GM23338 (cell line): ENCODE measurements around the gene CDC45. TPM values are rescaled to one million over a fixed set of nuclear protein-coding genes. Genes with fewer than 3 reads are reported as not detected.
A peak's percentile ranks its signal among the peaks of the same experiment; 100 is the strongest.

Experiments
- ATAC-seq: fragments of 200-7000 bp; cut with Tn5 transposase; 3 replicates; pipeline ENCODE4 v1.9.1; 2020
- DNase-seq: peaks from one replicate; pipeline ENCODE4 v3.0.0-alpha.2; 2015; ENCODE audit warnings: low spot score
- H2AFZ ChIP-seq: fragments of 200-600 bp; sonication (generic); 2 replicates; pipeline ENCODE4 v1.8.0; 2016; ENCODE audit warnings: antibody characterized with exemption, mild to moderate bottlenecking, moderate library complexity
- H3F3A ChIP-seq: fragments of 200-600 bp; sonication (generic); replicated peaks from 2 replicates; pipeline ENCODE4 v1.8.0; 2017; ENCODE audit warnings: antibody characterized with exemption, mixed run types, low read depth
- H3K27ac ChIP-seq: fragments of 200-600 bp; sonication (generic); 2 replicates; pipeline ENCODE4 v1.6.1; 2016; ENCODE audit warnings: low read depth
- H3K27me3 ChIP-seq: fragments of 200-600 bp; sonication (generic); 2 replicates; pipeline ENCODE4 v1.8.0; 2016; ENCODE audit warnings: mild to moderate bottlenecking, mixed run types, moderate library complexity; ENCODE audit not compliant: insufficient read depth
- H3K36me3 ChIP-seq: fragments of 200-600 bp; sonication (generic); 2 replicates; pipeline ENCODE4 v1.8.0; 2016; ENCODE audit warnings: mild to moderate bottlenecking; ENCODE audit not compliant: insufficient read depth
- H3K4me1 ChIP-seq: fragments of 200-600 bp; sonication (generic); 2 replicates; pipeline ENCODE4 v1.8.0; 2016; ENCODE audit warnings: mild to moderate bottlenecking, moderate library complexity; ENCODE audit not compliant: insufficient read depth
- H3K4me2 ChIP-seq: fragments of 200-600 bp; sonication (generic); 2 replicates; pipeline ENCODE4 v1.7.1; 2017; ENCODE audit warnings: mixed run types
- H3K4me3 ChIP-seq: fragments of 200-600 bp; sonication (generic); 2 replicates; pipeline ENCODE4 v1.6.1; 2016; ENCODE audit warnings: mixed run types
- H3K79me2 ChIP-seq: fragments of 200-600 bp; sonication (generic); replicated peaks from 2 replicates; pipeline ENCODE4 v1.8.0; 2017; ENCODE audit warnings: mild to moderate bottlenecking; ENCODE audit not compliant: insufficient read depth
- H3K9me2 ChIP-seq: fragments of 200-600 bp; sonication (generic); 2 replicates; pipeline ENCODE4 v1.8.0; 2017; ENCODE audit not compliant: insufficient read depth
- H4K20me1 ChIP-seq: fragments of 200-600 bp; sonication (generic); replicated peaks from 2 replicates; pipeline ENCODE4 v1.8.0; 2017; ENCODE audit warnings: mild to moderate bottlenecking; ENCODE audit not compliant: insufficient read depth
- H3K27ac Mint-ChIP-seq: 2 replicates; pipeline ENCODE4 v1.8.0; 2020; ENCODE audit warnings: inconsistent platforms, mild to moderate bottlenecking, moderate library complexity, mixed read lengths
- H3K27me3 Mint-ChIP-seq: 3 replicates; pipeline ENCODE4 v1.8.0; 2022; ENCODE audit warnings: low read depth, mild to moderate bottlenecking, moderate library complexity, mixed read lengths, inconsistent platforms; ENCODE audit not compliant: insufficient read depth, poor library complexity
- H3K36me3 Mint-ChIP-seq: 3 replicates; pipeline ENCODE4 v1.8.0; 2021; ENCODE audit warnings: low read depth, mild to moderate bottlenecking, inconsistent platforms, moderate library complexity, mixed read lengths
- H3K4me1 Mint-ChIP-seq: 3 replicates; pipeline ENCODE4 v1.8.0; 2020; ENCODE audit warnings: mild to moderate bottlenecking, inconsistent platforms, mixed read lengths
- H3K4me3 Mint-ChIP-seq: 3 replicates; pipeline ENCODE4 v1.8.0; 2021; ENCODE audit warnings: moderate library complexity, mild to moderate bottlenecking, inconsistent platforms, mixed read lengths
- H3K9me3 Mint-ChIP-seq: 3 replicates; pipeline ENCODE4 v1.8.0; 2020; ENCODE audit warnings: moderate library complexity, mild to moderate bottlenecking, inconsistent platforms, mixed read lengths
- EZH2phosphoT487 ChIP-seq: fragments of 200-600 bp; sonication (generic); IDR thresholded peaks from one replicate; pipeline ENCODE4 v1.8.1; 2018; ENCODE audit warnings: antibody characterized with exemption; ENCODE audit not compliant: unreplicated experiment
- JUNB ChIP-seq: IDR thresholded peaks from one replicate; pipeline ENCODE4 v1.6.1; 2016; ENCODE audit warnings: antibody characterized with exemption; ENCODE audit not compliant: unreplicated experiment
- POLR2AphosphoS5 ChIP-seq: IDR thresholded peaks from 2 replicates; pipeline ENCODE4 v1.6.1; 2016; ENCODE audit warnings: antibody characterized with exemption, low read depth
- polyA plus RNA-seq: library from polyadenylated mRNA; unstranded; fragments of >200 nt; fragmentation: Nextera tagmentation; extraction: Ambion mirVana; gene quantifications from 2 replicates; pipeline ENCODE4 v1.2.1, GENCODE V29; 2016
- total RNA-seq: library from RNA; depleted of rRNA; stranded (reverse); fragments of >200 nt; shearing (Covaris generic); gene quantifications from 2 replicates; pipeline ENCODE4 v1.2.3, GENCODE V29; 2014
- TF ChIP-seq, protein P1 (sequence below): fragments of 250-450 bp; sonication (Bioruptor Pico); IDR thresholded peaks from 2 replicates; pipeline ENCODE4 v1.5.0; 2020; ENCODE audit warnings: mild to moderate bottlenecking, moderate library complexity

The CDC45 gene
- total and polyA plus RNA-seq, 2 experiments from 2014 or later = 29.0 to 30.3 TPM

DNA sequence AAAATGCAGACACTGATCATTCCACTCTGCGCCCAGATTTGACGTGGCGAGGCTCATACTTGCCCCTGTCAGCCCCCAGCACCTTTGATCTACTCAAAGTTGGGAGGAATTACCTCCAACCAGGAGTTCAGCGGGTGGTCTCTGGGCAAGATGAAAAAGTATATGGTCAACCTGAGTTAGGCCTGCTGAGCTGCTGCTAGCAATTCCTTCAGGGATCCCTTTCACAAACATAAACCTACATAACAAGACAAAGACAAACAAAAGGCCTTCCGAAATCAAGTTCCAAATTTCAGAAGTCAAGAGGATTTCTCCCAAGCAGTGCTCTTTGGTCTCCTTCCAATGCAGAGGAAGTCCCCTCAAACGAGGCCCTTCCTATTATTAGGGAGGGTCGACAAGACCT lies 23.6 kb downstream of the CDC45 start:
- Histone ChIP-seq H3K36me3 (no peaks in the 10 kb centered on the region), H3F3A (0 out of 2 replicates have a peak, but pooled peaks cover 3% of the 10 kb centered on the region), H4K20me1 (no peaks in the 10 kb centered on the region), H2AFZ (no peak overlapping the region), H3K27ac (peak overlapping the region; percentile 26; the same call in 1 of the 2 replicates), H3K9me2 (no peaks in the 10 kb centered on the region), H3K27me3 (no peaks in the 10 kb centered on the region), H3K4me3 (no peak overlapping the region), H3K79me2 (no peaks in the 10 kb centered on the region), H3K4me2 (no peak overlapping the region), H3K4me1 (no peaks in the 10 kb centered on the region)
- Mint-ChIP-seq H3K36me3 (peaks cover 24% of the 10 kb centered on the region), H3K27ac (no peak overlapping the region), H3K27me3 (peaks cover 8% of the 10 kb centered on the region), H3K9me3 (no peaks in the 10 kb centered on the region), H3K4me3 (no peak overlapping the region; the same call in 2 of the 3 replicates), H3K4me1 (peaks cover 6% of the 10 kb centered on the region)
- no peak for ATAC-seq
- TF ChIP-seq EZH2phosphoT487 (no peak), POLR2AphosphoS5 (no peak), JUNB (no peak)
- TF ChIP-seq, protein P1, sequence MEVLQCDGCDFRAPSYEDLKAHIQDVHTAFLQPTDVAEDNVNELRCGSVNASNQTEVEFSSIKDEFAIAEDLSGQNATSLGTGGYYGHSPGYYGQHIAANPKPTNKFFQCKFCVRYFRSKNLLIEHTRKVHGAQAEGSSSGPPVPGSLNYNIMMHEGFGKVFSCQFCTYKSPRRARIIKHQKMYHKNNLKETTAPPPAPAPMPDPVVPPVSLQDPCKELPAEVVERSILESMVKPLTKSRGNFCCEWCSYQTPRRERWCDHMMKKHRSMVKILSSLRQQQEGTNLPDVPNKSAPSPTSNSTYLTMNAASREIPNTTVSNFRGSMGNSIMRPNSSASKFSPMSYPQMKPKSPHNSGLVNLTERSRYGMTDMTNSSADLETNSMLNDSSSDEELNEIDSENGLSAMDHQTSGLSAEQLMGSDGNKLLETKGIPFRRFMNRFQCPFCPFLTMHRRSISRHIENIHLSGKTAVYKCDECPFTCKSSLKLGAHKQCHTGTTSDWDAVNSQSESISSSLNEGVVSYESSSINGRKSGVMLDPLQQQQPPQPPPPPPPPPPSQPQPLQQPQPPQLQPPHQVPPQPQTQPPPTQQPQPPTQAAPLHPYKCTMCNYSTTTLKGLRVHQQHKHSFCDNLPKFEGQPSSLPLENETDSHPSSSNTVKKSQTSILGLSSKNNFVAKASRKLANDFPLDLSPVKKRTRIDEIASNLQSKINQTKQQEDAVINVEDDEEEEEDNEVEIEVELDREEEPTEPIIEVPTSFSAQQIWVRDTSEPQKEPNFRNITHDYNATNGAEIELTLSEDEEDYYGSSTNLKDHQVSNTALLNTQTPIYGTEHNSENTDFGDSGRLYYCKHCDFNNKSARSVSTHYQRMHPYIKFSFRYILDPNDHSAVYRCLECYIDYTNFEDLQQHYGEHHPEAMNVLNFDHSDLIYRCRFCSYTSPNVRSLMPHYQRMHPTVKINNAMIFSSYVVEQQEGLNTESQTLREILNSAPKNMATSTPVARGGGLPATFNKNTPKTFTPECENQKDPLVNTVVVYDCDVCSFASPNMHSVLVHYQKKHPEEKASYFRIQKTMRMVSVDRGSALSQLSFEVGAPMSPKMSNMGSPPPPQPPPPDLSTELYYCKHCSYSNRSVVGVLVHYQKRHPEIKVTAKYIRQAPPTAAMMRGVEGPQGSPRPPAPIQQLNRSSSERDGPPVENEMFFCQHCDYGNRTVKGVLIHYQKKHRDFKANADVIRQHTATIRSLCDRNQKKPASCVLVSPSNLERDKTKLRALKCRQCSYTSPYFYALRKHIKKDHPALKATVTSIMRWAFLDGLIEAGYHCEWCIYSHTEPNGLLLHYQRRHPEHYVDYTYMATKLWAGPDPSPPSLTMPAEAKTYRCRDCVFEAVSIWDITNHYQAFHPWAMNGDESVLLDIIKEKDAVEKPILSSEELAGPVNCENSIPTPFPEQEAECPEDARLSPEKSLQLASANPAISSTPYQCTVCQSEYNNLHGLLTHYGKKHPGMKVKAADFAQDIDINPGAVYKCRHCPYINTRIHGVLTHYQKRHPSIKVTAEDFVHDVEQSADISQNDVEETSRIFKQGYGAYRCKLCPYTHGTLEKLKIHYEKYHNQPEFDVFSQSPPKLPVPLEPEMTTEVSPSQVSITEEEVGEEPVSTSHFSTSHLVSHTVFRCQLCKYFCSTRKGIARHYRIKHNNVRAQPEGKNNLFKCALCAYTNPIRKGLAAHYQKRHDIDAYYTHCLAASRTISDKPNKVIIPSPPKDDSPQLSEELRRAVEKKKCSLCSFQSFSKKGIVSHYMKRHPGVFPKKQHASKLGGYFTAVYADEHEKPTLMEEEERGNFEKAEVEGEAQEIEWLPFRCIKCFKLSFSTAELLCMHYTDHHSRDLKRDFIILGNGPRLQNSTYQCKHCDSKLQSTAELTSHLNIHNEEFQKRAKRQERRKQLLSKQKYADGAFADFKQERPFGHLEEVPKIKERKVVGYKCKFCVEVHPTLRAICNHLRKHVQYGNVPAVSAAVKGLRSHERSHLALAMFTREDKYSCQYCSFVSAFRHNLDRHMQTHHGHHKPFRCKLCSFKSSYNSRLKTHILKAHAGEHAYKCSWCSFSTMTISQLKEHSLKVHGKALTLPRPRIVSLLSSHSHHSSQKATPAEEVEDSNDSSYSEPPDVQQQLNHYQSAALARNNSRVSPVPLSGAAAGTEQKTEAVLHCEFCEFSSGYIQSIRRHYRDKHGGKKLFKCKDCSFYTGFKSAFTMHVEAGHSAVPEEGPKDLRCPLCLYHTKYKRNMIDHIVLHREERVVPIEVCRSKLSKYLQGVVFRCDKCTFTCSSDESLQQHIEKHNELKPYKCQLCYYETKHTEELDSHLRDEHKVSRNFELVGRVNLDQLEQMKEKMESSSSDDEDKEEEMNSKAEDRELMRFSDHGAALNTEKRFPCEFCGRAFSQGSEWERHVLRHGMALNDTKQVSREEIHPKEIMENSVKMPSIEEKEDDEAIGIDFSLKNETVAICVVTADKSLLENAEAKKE = no peak
- no peak for DNase-seq

DNA sequence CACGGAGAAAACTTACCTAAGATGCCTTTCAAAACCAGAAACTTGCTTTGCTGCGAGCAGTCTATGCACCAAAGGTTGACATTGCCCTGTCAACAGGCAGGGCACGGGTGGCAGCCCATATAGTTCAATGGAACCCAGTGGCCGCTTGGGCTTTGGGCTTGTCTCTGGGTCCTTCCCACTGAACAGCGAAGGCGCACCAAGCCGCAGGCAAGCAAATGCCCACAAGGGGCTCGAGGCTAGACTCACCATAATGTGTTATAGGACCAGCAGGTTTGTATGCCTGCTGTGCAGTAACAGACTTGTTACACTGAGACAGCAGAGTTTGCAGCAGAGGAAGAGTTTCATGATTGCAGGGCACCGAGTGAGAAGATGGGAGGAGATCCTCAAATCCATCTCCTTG lies 24.1 kb downstream of the CDC45 start:
- Histone ChIP-seq H4K20me1 (no peaks in the 10 kb centered on the region), H3F3A (0 out of 2 replicates have a peak, but pooled peaks cover 3% of the 10 kb centered on the region), H3K27ac (peak overlapping the region; percentile 26; the same call in 1 of the 2 replicates), H3K9me2 (no peaks in the 10 kb centered on the region), H3K4me1 (no peaks in the 10 kb centered on the region), H3K27me3 (no peaks in the 10 kb centered on the region), H3K4me3 (no peak overlapping the region), H3K36me3 (no peaks in the 10 kb centered on the region), H3K4me2 (no peak overlapping the region), H2AFZ (no peak overlapping the region), H3K79me2 (no peaks in the 10 kb centered on the region)
- no peaks in the 10 kb centered on the region for H3K9me3 Mint-ChIP-seq
- peaks cover 25% of the 10 kb centered on the region for H3K36me3 Mint-ChIP-seq
- peaks cover 11% of the 10 kb centered on the region for H3K27me3 Mint-ChIP-seq
- no peak overlapping the region for H3K4me3 Mint-ChIP-seq
- peaks cover 6% of the 10 kb centered on the region for H3K4me1 Mint-ChIP-seq
- DNase-seq (peak; percentile 65), ATAC-seq (peak; percentile 84)
- H3K27ac Mint-ChIP-seq = no peak overlapping the region
- TF ChIP-seq, protein P1 = no peak
